ENCODE results near the gene PID1.

PID1 gene

GRCh38 chr2:229090225-229090624 is 180.9 kb downstream of the PID1 start:
- no peak for DNase-seq (ENCODE audit: low read depth)
- no peak for TF ChIP-seq CTCF (IDR thresholded peaks at IDR 0.05; ENCODE audit: low read length, missing control alignments)
- H3K4me3 ChIP-seq (replicated peaks; ENCODE audit: low read depth, low read length) = no peak overlapping the region

GRCh38 chr2:229089776-229090175 is 181.3 kb downstream of the PID1 start:
- no peak overlapping the region for H3K4me3 ChIP-seq (replicated peaks; ENCODE audit: low read depth, low read length)
- no peak for TF ChIP-seq CTCF (IDR thresholded peaks at IDR 0.05; ENCODE audit: low read length, missing control alignments)

GRCh38 chr2:229088966-229089700 is 182.0 kb downstream of the PID1 start:
- no peak for TF ChIP-seq CTCF (IDR thresholded peaks at IDR 0.05; ENCODE audit: low read length, missing control alignments)
- H3K4me3 ChIP-seq (replicated peaks; ENCODE audit: low read depth, low read length) = no peak overlapping the region
- DNase-seq (ENCODE audit: low read depth) = no peak

More at GRCh38 chr2:229089776-229090175, 181.3 kb downstream of the PID1 start:
- DNase-seq (ENCODE audit: low read depth) = no peak

- no peak for DNase-seq (ENCODE audit: low read depth)
- no peak overlapping the region for H3K4me3 ChIP-seq (replicated peaks; ENCODE audit: low read depth, low read length)
- no peak for TF ChIP-seq CTCF (IDR thresholded peaks at IDR 0.05; ENCODE audit: low read length, missing control alignments)
These were observed 182.6 kb downstream of the PID1 start for GRCh38 chr2:229088517-229088913.

- TF ChIP-seq CTCF (IDR thresholded peaks at IDR 0.05; ENCODE audit: low read length, missing control alignments) = no peak
- H3K4me3 ChIP-seq (replicated peaks; ENCODE audit: low read depth, low read length) = no peak overlapping the region
- no peak for DNase-seq (ENCODE audit: low read depth)
These were observed 183.1 kb downstream of the PID1 start for GRCh38 chr2:229087843-229088516.

- DNase-seq (ENCODE audit: low read depth) = no peak
- H3K4me3 ChIP-seq (replicated peaks; ENCODE audit: low read depth, low read length) = no peak overlapping the region
- TF ChIP-seq CTCF (IDR thresholded peaks at IDR 0.05; ENCODE audit: low read length, missing control alignments) = no peak
These were observed 183.8 kb downstream of the PID1 start for GRCh38 chr2:229087267-229087666.

All from fibroblast of pulmonary artery (primary cell).